HG03045 (cell line): ENCODE data around the gene FGF7.
"Not testable (repeated sequence)": the region's sequence is repeated elsewhere in the genome, so short reads cannot be mapped to it uniquely, and the experiment has no call there.

Experiments used
- ATAC-seq: cut with Tn5 transposase; IDR thresholded peaks from one replicate; pipeline ENCODE4 v1.9.1; 2021; ENCODE audit warnings: mild to moderate bottlenecking, moderate library complexity; ENCODE audit not compliant: unreplicated experiment

Gene FGF7

GRCh38 chr15:49492151-49492550 is 69.1 kb downstream of the FGF7 start:
- no peak for ATAC-seq

GRCh38 chr15:49492830-49493229 is 69.8 kb downstream of the FGF7 start:
- no peak for ATAC-seq

- ATAC-seq, result no peak
These were observed 71.8 kb downstream of the FGF7 start for GRCh38 chr15:49494842-49495241.

- ATAC-seq, result no peak
These were observed 73.1 kb downstream of the FGF7 start for GRCh38 chr15:49495993-49496753.

DNA sequence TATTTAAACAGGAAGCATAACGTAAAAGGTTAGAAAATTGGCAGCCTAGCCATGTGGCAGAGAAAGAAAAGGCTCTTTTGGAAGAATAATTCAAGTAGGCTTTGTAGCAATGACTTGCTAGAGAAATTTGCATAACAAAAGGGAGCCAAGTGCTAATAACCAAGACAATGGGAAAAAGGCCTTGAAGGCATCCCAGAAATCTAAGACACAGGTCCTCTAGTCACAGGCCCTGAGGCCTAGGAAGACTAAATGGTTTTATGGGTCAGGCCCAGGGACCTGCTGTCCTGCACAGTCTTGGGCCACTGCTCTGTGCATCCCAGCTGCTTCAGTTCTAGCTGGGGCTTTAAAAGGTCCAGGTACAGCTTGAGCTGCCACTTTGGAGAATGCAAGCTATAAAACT is 78.5 kb downstream of the FGF7 start:
- ATAC-seq, result no peak

DNA sequence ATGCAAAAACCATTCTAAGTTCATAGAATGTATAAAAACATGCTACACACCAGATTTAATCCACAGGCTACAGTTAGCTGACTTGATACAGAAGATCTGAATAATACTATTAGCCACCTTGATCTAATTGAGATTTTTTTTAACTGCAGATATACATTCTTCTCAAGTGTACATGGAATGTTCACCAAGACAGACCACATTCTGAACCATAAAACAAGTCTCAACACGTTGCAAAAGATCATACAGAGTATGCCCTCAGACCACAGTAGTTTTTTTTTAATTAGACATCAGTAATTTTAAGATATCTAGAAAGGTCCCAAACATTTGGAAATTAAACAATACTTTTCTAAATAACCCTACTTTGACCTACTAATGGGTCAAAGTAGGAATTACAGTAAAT is 83.3 kb downstream of the FGF7 start:
- ATAC-seq, result no peak

DNA sequence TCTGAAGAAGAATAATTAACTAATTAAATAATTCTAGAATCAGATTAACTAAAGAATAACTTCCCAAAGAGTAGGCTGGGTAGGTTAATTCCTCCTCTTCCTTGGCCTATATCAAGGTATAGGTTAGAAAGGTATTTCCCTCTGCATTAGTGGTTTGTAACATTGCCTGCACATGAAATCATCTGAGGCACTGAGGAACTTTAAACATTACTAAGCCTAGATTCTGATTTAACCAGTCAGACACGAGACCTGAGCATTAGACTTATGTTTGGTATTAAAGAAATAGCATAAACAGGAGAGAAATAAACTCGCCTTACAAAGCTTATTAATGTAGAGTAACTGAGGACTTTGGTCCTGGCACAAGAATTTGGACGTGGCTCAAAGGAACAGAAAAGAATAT is 84.2 kb downstream of the FGF7 start:
- ATAC-seq, result no peak

DNA sequence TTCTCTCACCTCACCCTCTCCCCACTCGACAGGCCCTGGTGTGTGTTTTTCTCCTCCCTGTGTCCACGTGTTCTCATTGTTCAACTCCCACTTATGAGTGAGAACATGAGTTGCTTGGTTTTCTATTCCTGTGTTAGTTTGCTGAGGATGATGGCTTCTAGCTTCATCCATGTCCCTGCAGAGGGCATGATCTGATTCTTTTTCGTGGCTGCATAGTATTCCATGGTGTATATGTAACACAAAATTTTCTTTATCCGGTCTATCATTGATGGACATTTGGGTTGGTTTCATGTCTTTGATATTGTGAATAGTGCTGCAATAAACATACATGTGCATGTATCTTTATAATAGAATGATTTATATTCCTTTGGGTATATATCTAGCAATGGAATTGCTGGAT is 89.7 kb downstream of the FGF7 start:
- not testable (repeated sequence) for ATAC-seq

DNA sequence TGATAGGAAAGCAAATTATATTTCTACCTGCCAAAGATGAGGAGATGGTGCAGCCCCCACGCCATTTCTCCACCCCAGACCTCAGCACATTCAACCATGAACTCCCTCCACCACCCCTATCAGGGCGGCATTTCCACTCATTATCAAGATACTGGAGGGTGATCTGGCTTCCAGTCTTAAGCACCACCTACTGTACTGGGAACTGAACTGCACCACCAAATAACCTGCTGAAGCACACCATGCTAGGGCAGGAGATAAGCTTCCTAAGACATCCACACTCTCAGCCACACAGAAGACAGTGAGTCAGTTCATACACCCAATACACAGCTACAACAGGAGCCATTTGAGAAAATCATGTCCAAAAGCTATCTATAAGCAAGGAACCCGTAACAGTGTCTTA is 98.8 kb downstream of the FGF7 start:
- ATAC-seq, result no peak

GRCh38 chr15:49528289-49528688 is 105.2 kb downstream of the FGF7 start:
- ATAC-seq, result no peak

DNA sequence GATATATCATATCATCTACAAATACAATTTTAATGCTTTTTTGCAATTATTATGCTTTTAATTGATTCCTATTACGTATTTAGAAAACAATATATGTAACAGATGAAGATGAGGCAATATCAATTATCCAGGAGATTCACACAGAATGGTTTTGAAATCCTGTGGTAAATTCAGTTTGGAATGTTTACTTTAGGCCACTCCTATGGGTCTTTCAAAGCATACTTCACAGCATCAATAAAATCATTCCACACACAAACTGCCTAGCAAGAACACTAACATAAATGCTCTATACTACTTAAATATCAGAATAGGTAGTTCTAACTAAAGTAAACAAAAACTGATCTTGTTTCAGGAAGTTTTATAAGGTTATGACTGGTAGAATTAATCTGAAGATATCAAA is 107.0 kb downstream of the FGF7 start:
- ATAC-seq, result no peak
